WTC11 (cell line): ENCODE data around the gene GSTP1.

Source experiments
- NR1H2 ChIP-seq: sonication (generic); formaldehyde crosslinking; IDR thresholded peaks from 2 replicates; pipeline ENCODE4 v1.9.0; 2021; ENCODE audit warnings: mild to moderate bottlenecking, moderate library complexity, missing genetic modification reagents
- OVOL2 ChIP-seq: fragments of 250-450 bp; sonication (Bioruptor Pico); IDR thresholded peaks from 2 replicates; pipeline ENCODE4 v1.9.0; 2021; ENCODE audit warnings: mild to moderate bottlenecking, borderline replicate concordance
- ZNF121 ChIP-seq: sonication (generic); formaldehyde crosslinking; IDR thresholded peaks from 2 replicates; pipeline ENCODE4 v1.8.0; 2023; ENCODE audit warnings: missing genetic modification reagents
- TF ChIP-seq, protein P1 (sequence below): sonication (generic); formaldehyde crosslinking; conservative IDR thresholded peaks from 2 replicates; pipeline ENCODE4 v1.8.1; 2022; ENCODE audit warnings: mild to moderate bottlenecking, missing genetic modification reagents
- TF ChIP-seq, protein P2 (sequence below): sonication (generic); formaldehyde crosslinking; IDR thresholded peaks from 2 replicates; pipeline ENCODE4 v1.8.0; 2022; ENCODE audit warnings: mild to moderate bottlenecking, missing genetic modification reagents
- TF ChIP-seq, protein P3 (sequence below): fragments of 200-600 bp; IDR thresholded peaks from 2 replicates; pipeline ENCODE4 v1.8.0; 2022; ENCODE audit warnings: antibody characterized with exemption

DNA sequence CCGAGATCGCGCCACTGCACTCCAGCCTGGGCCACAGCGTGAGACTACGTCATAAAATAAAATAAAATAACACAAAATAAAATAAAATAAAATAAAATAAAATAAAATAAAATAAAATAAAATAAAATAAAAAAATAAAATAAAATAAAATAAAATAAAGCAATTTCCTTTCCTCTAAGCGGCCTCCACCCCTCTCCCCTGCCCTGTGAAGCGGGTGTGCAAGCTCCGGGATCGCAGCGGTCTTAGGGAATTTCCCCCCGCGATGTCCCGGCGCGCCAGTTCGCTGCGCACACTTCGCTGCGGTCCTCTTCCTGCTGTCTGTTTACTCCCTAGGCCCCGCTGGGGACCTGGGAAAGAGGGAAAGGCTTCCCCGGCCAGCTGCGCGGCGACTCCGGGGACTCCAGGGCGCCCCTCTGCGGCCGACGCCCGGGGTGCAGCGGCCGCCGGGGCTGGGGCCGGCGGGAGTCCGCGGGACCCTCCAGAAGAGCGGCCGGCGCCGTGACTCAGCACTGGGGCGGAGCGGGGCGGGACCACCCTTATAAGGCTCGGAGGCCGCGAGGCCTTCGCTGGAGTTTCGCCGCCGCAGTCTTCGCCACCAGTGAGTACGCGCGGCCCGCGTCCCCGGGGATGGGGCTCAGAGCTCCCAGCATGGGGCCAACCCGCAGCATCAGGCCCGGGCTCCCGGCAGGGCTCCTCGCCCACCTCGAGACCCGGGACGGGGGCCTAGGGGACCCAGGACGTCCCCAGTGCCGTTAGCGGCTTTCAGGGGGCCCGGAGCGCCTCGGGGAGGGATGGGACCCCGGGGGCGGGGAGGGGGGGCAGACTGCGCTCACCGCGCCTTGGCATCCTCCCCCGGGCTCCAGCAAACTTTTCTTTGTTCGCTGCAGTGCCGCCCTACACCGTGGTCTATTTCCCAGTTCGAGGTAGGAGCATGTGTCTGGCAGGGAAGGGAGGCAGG lies at the start of gene GSTP1:
- TF ChIP-seq, protein P1, sequence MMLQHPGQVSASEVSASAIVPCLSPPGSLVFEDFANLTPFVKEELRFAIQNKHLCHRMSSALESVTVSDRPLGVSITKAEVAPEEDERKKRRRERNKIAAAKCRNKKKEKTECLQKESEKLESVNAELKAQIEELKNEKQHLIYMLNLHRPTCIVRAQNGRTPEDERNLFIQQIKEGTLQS (CRISPR knock-in tag) = no peak
- TF ChIP-seq, protein P2, sequence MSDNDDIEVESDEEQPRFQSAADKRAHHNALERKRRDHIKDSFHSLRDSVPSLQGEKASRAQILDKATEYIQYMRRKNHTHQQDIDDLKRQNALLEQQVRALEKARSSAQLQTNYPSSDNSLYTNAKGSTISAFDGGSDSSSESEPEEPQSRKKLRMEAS = no peak
- no peak for TF ChIP-seq ZNF121 (CRISPR knock-in tag)
- TF ChIP-seq, protein P3, sequence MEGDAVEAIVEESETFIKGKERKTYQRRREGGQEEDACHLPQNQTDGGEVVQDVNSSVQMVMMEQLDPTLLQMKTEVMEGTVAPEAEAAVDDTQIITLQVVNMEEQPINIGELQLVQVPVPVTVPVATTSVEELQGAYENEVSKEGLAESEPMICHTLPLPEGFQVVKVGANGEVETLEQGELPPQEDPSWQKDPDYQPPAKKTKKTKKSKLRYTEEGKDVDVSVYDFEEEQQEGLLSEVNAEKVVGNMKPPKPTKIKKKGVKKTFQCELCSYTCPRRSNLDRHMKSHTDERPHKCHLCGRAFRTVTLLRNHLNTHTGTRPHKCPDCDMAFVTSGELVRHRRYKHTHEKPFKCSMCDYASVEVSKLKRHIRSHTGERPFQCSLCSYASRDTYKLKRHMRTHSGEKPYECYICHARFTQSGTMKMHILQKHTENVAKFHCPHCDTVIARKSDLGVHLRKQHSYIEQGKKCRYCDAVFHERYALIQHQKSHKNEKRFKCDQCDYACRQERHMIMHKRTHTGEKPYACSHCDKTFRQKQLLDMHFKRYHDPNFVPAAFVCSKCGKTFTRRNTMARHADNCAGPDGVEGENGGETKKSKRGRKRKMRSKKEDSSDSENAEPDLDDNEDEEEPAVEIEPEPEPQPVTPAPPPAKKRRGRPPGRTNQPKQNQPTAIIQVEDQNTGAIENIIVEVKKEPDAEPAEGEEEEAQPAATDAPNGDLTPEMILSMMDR = peak; percentile 69
- TF ChIP-seq NR1H2 (CRISPR knock-in tag) = no peak
- TF ChIP-seq OVOL2 (CRISPR knock-in tag) = no peak
